MM.1S (cell line): ENCODE measurements around the gene CC2D2A.

Experiments
- DNase-seq: peaks from one replicate; pipeline ENCODE4 v3.0.0-alpha.2; 2015
- H2AFZ ChIP-seq: fragments of 300-600 bp; sonication (generic); 2 replicates; pipeline ENCODE4 v1.6.0; 2016; ENCODE audit warnings: antibody characterized with exemption, low read length
- H3F3A ChIP-seq: fragments of 300-600 bp; sonication (generic); 2 replicates; pipeline ENCODE4 v1.6.1; 2016; ENCODE audit warnings: mild to moderate bottlenecking, antibody characterized with exemption, low read length, moderate library complexity, mixed read lengths; ENCODE audit not compliant: insufficient read depth
- H3K27ac ChIP-seq: fragments of 300-600 bp; sonication (generic); 2 replicates; pipeline ENCODE4 v1.5.1; 2016; ENCODE audit warnings: mild to moderate bottlenecking, low read length
- H3K27me3 ChIP-seq: fragments of 300-600 bp; sonication (generic); replicated peaks from 2 replicates; pipeline ENCODE4 v1.6.0; 2016; ENCODE audit warnings: low read length; ENCODE audit not compliant: insufficient read depth
- H3K36me3 ChIP-seq: fragments of 300-600 bp; sonication (generic); replicated peaks from 2 replicates; pipeline ENCODE4 v1.6.1; 2016; ENCODE audit warnings: mild to moderate bottlenecking, low read length, mixed read lengths; ENCODE audit not compliant: insufficient read depth
- H3K4me1 ChIP-seq: fragments of 300-600 bp; sonication (generic); 2 replicates; pipeline ENCODE4 v1.6.1; 2016; ENCODE audit warnings: low read length, mixed read lengths
- H3K4me2 ChIP-seq: fragments of 300-600 bp; sonication (generic); 2 replicates; pipeline ENCODE4 v1.6.0; 2016; ENCODE audit warnings: low read depth, low read length
- H3K4me3 ChIP-seq: fragments of 300-600 bp; sonication (generic); 2 replicates; pipeline ENCODE4 v1.5.1; 2016; ENCODE audit warnings: low read length, mixed read lengths
- H3K79me2 ChIP-seq: fragments of 300-600 bp; sonication (generic); 2 replicates; pipeline ENCODE4 v1.6.1; 2016; ENCODE audit warnings: mixed run types, low read length, mixed read lengths
- H3K9ac ChIP-seq: fragments of 300-600 bp; sonication (generic); 2 replicates; pipeline ENCODE4 v1.6.1; 2016; ENCODE audit warnings: low read length, mixed read lengths
- H3K9me2 ChIP-seq: fragments of 300-600 bp; sonication (generic); replicated peaks from 2 replicates; pipeline ENCODE4 v1.6.1; 2016; ENCODE audit warnings: mild to moderate bottlenecking, low read length, mixed read lengths; ENCODE audit not compliant: insufficient read depth
- H3K9me3 ChIP-seq: fragments of 300-600 bp; sonication (generic); replicated peaks from 2 replicates; pipeline ENCODE4 v1.6.1; 2016; ENCODE audit warnings: mild to moderate bottlenecking, low read length, mixed read lengths; ENCODE audit not compliant: insufficient read depth
- H4K20me1 ChIP-seq: fragments of 300-600 bp; sonication (generic); 2 replicates; pipeline ENCODE4 v1.6.1; 2016; ENCODE audit warnings: mild to moderate bottlenecking, low read length, moderate library complexity, mixed read lengths; ENCODE audit not compliant: insufficient read depth
- CTCF ChIP-seq: fragments of 300-600 bp; sonication (generic); IDR thresholded peaks from 2 replicates; pipeline ENCODE4 v1.5.1; 2016; ENCODE audit warnings: antibody characterized with exemption, low read length, mixed read lengths
- EZH2 ChIP-seq: fragments of 300-600 bp; sonication (generic); optimal IDR thresholded peaks from 2 replicates; pipeline ENCODE3; 2017; ENCODE audit warnings: low read depth, mild to moderate bottlenecking, antibody characterized with exemption, low read length, mixed read lengths
- EZH2phosphoT487 ChIP-seq: fragments of 300-600 bp; sonication (generic); IDR thresholded peaks from 2 replicates; pipeline ENCODE4 v1.6.1; 2018; ENCODE audit warnings: antibody characterized with exemption, low read length

Gene CC2D2A

GRCh38 chr4:15556511-15557092 is 86.9 kb downstream of the CC2D2A start:
- no peak for TF ChIP-seq EZH2
- Histone ChIP-seq H3K27ac (no peak overlapping the region), H3K9me2 (no peaks in the 10 kb centered on the region), H2AFZ (no peak overlapping the region), H3K9me3 (no peaks in the 10 kb centered on the region), H3K4me3 (no peak overlapping the region), H3K36me3 (no peaks in the 10 kb centered on the region), H4K20me1 (no peaks in the 10 kb centered on the region), H3K27me3 (no peaks in the 10 kb centered on the region), H3K4me2 (no peak overlapping the region), H3K4me1 (no peaks in the 10 kb centered on the region), H3K79me2 (no peaks in the 10 kb centered on the region), H3F3A (no peaks in the 10 kb centered on the region), H3K9ac (no peak overlapping the region)
- DNase-seq: no peak

- Histone ChIP-seq H3K27ac (no peak overlapping the region), H3K4me1 (no peaks in the 10 kb centered on the region), H3K79me2 (no peaks in the 10 kb centered on the region), H3K9me3 (no peaks in the 10 kb centered on the region), H3F3A (no peaks in the 10 kb centered on the region), H4K20me1 (no peaks in the 10 kb centered on the region), H3K9me2 (no peaks in the 10 kb centered on the region), H3K4me3 (no peak overlapping the region), H3K27me3 (no peaks in the 10 kb centered on the region), H3K4me2 (no peak overlapping the region), H3K9ac (no peak overlapping the region), H2AFZ (no peak overlapping the region), H3K36me3 (no peaks in the 10 kb centered on the region)
- no peak for DNase-seq
- TF ChIP-seq EZH2 (no peak), CTCF (no peak), EZH2phosphoT487 (no peak)
Measured at GRCh38 chr4:15557786-15558550, 88.3 kb downstream of the CC2D2A start.

- no peaks in the 10 kb centered on the region for H3K4me1 ChIP-seq
- no peaks in the 10 kb centered on the region for H3F3A ChIP-seq
- no peak overlapping the region for H3K27ac ChIP-seq
- H2AFZ ChIP-seq: no peak overlapping the region
- DNase-seq: no peak
- H3K79me2 ChIP-seq: no peaks in the 10 kb centered on the region
- TF ChIP-seq EZH2 (no peak), EZH2phosphoT487 (no peak), CTCF (no peak)
- no peak overlapping the region for H3K9ac ChIP-seq
- no peaks in the 10 kb centered on the region for H4K20me1 ChIP-seq
- no peaks in the 10 kb centered on the region for H3K27me3 ChIP-seq
- H3K9me3 ChIP-seq: no peaks in the 10 kb centered on the region
- no peak overlapping the region for H3K4me3 ChIP-seq
- H3K9me2 ChIP-seq: no peaks in the 10 kb centered on the region
- no peaks in the 10 kb centered on the region for H3K36me3 ChIP-seq
- H3K4me2 ChIP-seq: no peak overlapping the region
Measured at GRCh38 chr4:15558561-15558960, 88.9 kb downstream of the CC2D2A start.

GRCh38 chr4:15562114-15562513 is 92.4 kb downstream of the CC2D2A start:
- Histone ChIP-seq H3K79me2 (no peaks in the 10 kb centered on the region), H3K9me2 (no peaks in the 10 kb centered on the region), H3K27me3 (no peaks in the 10 kb centered on the region), H4K20me1 (no peaks in the 10 kb centered on the region), H3K4me1 (no peaks in the 10 kb centered on the region), H3F3A (no peaks in the 10 kb centered on the region), H3K36me3 (no peaks in the 10 kb centered on the region), H3K4me3 (no peak overlapping the region), H3K27ac (no peak overlapping the region), H3K9ac (no peak overlapping the region), H2AFZ (no peak overlapping the region), H3K4me2 (no peak overlapping the region), H3K9me3 (no peaks in the 10 kb centered on the region)
- DNase-seq: no peak
- no peak for TF ChIP-seq EZH2
- TF ChIP-seq CTCF: no peak
- no peak for TF ChIP-seq EZH2phosphoT487
